GM06990 (cell line): ENCODE results near the gene GRID1.

ENCODE experiments used
- DNase-seq: peaks from one replicate; pipeline ENCODE4 v3.0.0-alpha.2; 2011; ENCODE audit not compliant: insufficient read length; ENCODE audit errors: extremely low read depth
- H3K27me3 ChIP-seq: replicated peaks from 2 replicates; pipeline ENCODE4 v1.6.0; 2011; ENCODE audit warnings: low read length; ENCODE audit not compliant: control insufficient read depth, insufficient read depth
- H3K36me3 ChIP-seq: 2 replicates; pipeline ENCODE4 v1.5.1; 2011; ENCODE audit warnings: low read length; ENCODE audit not compliant: control insufficient read depth, insufficient read depth
- H3K4me3 ChIP-seq: replicated peaks from 2 replicates; pipeline ENCODE4 v1.5.1; 2011; ENCODE audit warnings: low read depth, mild to moderate bottlenecking, control low read depth, low read length
- TF ChIP-seq, protein P1 (sequence below): IDR thresholded peaks from 2 replicates; pipeline ENCODE4 v1.5.1; 2011; ENCODE audit warnings: low read length, control low read depth, mild to moderate bottlenecking, inconsistent platforms; ENCODE audit not compliant: insufficient read depth, poor library complexity, severe bottlenecking

GRID1 gene

DNA sequence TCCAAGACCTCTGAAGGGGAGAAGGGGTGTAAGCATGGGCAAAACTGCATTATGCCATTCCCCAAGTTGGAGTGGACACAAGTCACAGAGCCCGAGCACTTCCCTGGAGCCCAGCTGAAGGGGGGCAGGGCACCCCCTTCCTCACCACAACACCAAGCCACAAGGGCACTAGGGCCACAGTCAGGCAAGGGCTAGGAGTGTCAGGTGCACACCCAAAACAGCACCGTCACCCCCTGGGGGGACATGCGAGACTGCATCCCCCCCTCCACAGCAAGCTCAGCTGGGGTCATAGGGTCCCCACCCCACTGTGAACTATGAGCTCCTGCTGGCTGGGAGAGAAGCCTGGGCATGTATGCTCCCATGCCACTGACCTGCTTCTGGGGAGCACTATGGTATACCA lies 143.9 kb downstream of the GRID1 start:
- no peak for DNase-seq
- Histone ChIP-seq H3K36me3 (no peaks in the 10 kb centered on the region), H3K4me3 (no peak overlapping the region), H3K27me3 (peaks cover 2% of the 10 kb centered on the region)
- TF ChIP-seq, protein P1, sequence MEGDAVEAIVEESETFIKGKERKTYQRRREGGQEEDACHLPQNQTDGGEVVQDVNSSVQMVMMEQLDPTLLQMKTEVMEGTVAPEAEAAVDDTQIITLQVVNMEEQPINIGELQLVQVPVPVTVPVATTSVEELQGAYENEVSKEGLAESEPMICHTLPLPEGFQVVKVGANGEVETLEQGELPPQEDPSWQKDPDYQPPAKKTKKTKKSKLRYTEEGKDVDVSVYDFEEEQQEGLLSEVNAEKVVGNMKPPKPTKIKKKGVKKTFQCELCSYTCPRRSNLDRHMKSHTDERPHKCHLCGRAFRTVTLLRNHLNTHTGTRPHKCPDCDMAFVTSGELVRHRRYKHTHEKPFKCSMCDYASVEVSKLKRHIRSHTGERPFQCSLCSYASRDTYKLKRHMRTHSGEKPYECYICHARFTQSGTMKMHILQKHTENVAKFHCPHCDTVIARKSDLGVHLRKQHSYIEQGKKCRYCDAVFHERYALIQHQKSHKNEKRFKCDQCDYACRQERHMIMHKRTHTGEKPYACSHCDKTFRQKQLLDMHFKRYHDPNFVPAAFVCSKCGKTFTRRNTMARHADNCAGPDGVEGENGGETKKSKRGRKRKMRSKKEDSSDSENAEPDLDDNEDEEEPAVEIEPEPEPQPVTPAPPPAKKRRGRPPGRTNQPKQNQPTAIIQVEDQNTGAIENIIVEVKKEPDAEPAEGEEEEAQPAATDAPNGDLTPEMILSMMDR: no peak

DNA sequence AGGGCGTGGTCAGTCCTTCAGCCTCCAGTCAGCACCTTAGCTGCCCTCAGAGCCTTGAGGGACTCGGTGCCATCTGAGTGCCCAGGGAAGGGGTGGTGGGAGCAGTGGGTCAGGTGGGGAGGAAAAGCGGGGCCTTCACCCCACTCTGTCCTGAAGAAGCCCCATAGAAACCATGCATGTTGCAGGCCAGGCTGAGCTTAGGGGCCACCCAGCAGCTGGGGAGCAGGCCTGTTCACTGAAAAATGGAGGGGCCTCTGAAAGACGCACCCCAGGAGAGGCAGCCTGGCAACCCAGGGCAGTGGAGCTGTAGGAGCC lies 144.3 kb downstream of the GRID1 start:
- H3K27me3 ChIP-seq: peaks cover 2% of the 10 kb centered on the region
- DNase-seq: no peak
- H3K4me3 ChIP-seq: no peak overlapping the region
- TF ChIP-seq, protein P1: no peak
- H3K36me3 ChIP-seq: no peaks in the 10 kb centered on the region

DNA sequence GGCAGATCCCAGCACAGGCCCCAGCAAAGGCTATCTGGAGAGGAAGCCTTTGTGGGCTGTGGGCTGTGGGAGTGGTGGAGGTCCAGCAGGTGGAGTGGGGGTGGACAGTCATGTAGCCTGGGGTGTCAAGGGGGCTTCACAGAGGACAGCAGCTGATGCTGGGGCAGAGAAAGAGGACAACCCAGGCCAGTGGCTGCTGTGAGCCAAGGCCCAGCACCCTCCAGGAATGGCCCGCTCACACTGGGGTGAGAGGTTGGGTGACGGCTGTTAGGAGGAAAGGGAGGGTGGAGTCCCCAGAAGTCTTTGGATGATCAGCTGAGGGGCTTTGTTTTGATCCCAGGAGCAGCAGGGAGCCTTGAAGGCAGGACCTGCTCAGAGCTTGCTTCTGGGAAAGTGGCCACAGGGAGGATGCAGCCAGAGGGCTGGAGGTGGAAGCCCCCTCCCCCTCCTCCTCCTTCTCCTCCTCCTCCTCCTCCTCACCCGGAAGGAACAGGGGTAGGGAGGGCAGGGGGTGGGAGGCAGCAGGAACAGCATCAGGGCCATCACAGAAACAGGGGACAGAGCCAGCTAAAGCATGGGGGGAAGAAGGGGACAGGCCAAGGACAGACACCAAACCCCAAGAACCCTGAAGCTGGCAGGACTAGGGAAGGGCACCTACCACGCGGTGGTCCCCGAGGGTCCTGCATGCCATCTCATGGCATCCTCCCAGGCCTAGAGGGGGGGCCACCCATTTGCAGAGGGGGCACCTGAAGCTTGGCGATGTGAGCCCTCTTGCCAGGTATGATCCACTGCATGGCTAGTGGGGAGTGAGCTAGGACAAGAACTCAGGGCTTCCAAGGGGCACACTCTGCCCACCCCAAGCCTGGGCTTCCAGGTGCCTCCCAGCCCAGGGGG lies 144.9 kb downstream of the GRID1 start:
- H3K36me3 ChIP-seq: no peaks in the 10 kb centered on the region
- no peak for DNase-seq
- H3K27me3 ChIP-seq: peaks cover 2% of the 10 kb centered on the region
- TF ChIP-seq, protein P1: no peak
- H3K4me3 ChIP-seq: no peak overlapping the region

GRCh38 chr10:86220626-86221025 lies 146.0 kb downstream of the GRID1 start:
- H3K4me3 ChIP-seq: no peak overlapping the region
- TF ChIP-seq, protein P1: no peak
- H3K27me3 ChIP-seq: peaks cover 2% of the 10 kb centered on the region
- no peak for DNase-seq
- no peaks in the 10 kb centered on the region for H3K36me3 ChIP-seq

DNA sequence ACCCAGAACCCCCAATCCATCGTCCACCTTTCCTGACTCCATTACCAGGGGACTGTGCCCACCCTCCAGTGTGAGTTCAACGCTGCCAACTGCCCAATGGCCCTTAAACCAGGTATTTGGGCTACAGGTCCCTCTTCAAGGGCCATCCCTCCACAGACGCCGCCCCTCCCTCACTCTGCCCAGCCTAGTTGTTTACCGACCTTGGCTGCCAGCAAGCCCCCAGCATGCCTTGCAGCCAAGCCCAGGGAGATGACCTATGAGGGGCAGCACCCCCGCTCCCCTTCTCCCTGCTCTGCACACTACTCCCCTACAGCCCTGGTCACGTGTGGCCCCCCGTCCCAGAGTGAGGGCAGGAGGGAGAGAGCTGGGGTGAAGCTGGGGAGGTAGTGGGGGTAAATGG lies 147.3 kb downstream of the GRID1 start:
- Histone ChIP-seq H3K36me3 (no peaks in the 10 kb centered on the region), H3K4me3 (no peak overlapping the region)
- TF ChIP-seq, protein P1: no peak

More for the DNA sequence above, 147.3 kb downstream of the GRID1 start:
- DNase-seq: no peak
- H3K27me3 ChIP-seq: peaks cover 2% of the 10 kb centered on the region
